ENCODE measurements around the gene ABHD17C. TPM values are rescaled to one million over a fixed set of nuclear protein-coding genes. Genes with fewer than 3 reads are reported as not detected.

ABHD17C gene
- total RNA-seq, 2 donors from 2014 or later: 6.2 to 6.4 TPM

- Mint-ChIP-seq H3K36me3 (ENCODE audit: low read depth) (no peaks in the 10 kb centered on the region), H3K4me1 (peaks cover 5% of the 10 kb centered on the region), H3K27ac (no peak overlapping the region), H3K27me3 (no peaks in the 10 kb centered on the region), H3K9me3 (no peaks in the 10 kb centered on the region), H3K4me3 (no peak overlapping the region)
- no peak for ATAC-seq (replicated peaks)
These were observed 37.1 kb downstream of the ABHD17C start for GRCh38 chr15:80732167-80732566.

GRCh38 chr15:80732818-80733217 lies 37.7 kb downstream of the ABHD17C start:
- Mint-ChIP-seq H3K36me3 (ENCODE audit: low read depth) (no peaks in the 10 kb centered on the region), H3K9me3 (no peaks in the 10 kb centered on the region), H3K4me1 (peaks cover 5% of the 10 kb centered on the region), H3K4me3 (no peak overlapping the region), H3K27me3 (no peaks in the 10 kb centered on the region), H3K27ac (no peak overlapping the region)
- ATAC-seq (replicated peaks): no peak

GRCh38 chr15:80733460-80733859 lies 38.4 kb downstream of the ABHD17C start:
- no peaks in the 10 kb centered on the region for H3K9me3 Mint-ChIP-seq
- H3K27ac Mint-ChIP-seq: no peak overlapping the region
- H3K4me1 Mint-ChIP-seq: peaks cover 5% of the 10 kb centered on the region
- H3K27me3 Mint-ChIP-seq: no peaks in the 10 kb centered on the region
- H3K4me3 Mint-ChIP-seq: no peak overlapping the region
- no peak for ATAC-seq (replicated peaks)
- H3K36me3 Mint-ChIP-seq (ENCODE audit: low read depth): no peaks in the 10 kb centered on the region

- Mint-ChIP-seq H3K9me3 (no peaks in the 10 kb centered on the region), H3K36me3 (ENCODE audit: low read depth) (no peaks in the 10 kb centered on the region), H3K4me3 (no peak overlapping the region), H3K4me1 (peaks cover 5% of the 10 kb centered on the region), H3K27ac (no peak overlapping the region), H3K27me3 (no peaks in the 10 kb centered on the region)
- no peak for ATAC-seq (replicated peaks)
These were observed 40.2 kb downstream of the ABHD17C start for GRCh38 chr15:80735344-80735743.

GRCh38 chr15:80736560-80736959 lies 41.5 kb downstream of the ABHD17C start:
- H3K36me3 Mint-ChIP-seq (ENCODE audit: low read depth): no peaks in the 10 kb centered on the region

GRCh38 chr15:80739919-80740318 lies 44.8 kb downstream of the ABHD17C start:
- ATAC-seq (replicated peaks): no peak
- no peaks in the 10 kb centered on the region for H3K27me3 Mint-ChIP-seq
- H3K4me3 Mint-ChIP-seq: no peak overlapping the region
- H3K36me3 Mint-ChIP-seq (ENCODE audit: low read depth): no peaks in the 10 kb centered on the region
- no peaks in the 10 kb centered on the region for H3K9me3 Mint-ChIP-seq
- no peak overlapping the region for H3K27ac Mint-ChIP-seq
- peaks cover 5% of the 10 kb centered on the region for H3K4me1 Mint-ChIP-seq

More at GRCh38 chr15:80736560-80736959, 41.5 kb downstream of the ABHD17C start:
- ATAC-seq (replicated peaks): no peak
- Mint-ChIP-seq H3K4me1 (peaks cover 5% of the 10 kb centered on the region), H3K4me3 (no peak overlapping the region), H3K9me3 (no peaks in the 10 kb centered on the region), H3K27ac (no peak overlapping the region), H3K27me3 (no peaks in the 10 kb centered on the region)

GRCh38 chr15:80742081-80742480 lies 47.0 kb downstream of the ABHD17C start:
- no peak overlapping the region for H3K27ac Mint-ChIP-seq
- H3K36me3 Mint-ChIP-seq (ENCODE audit: low read depth): no peaks in the 10 kb centered on the region
- no peaks in the 10 kb centered on the region for H3K27me3 Mint-ChIP-seq
- no peak overlapping the region for H3K4me3 Mint-ChIP-seq
- ATAC-seq (replicated peaks): no peak
- H3K9me3 Mint-ChIP-seq: peaks cover 3% of the 10 kb centered on the region
- no peaks in the 10 kb centered on the region for H3K4me1 Mint-ChIP-seq

GRCh38 chr15:80743189-80743833 lies 48.2 kb downstream of the ABHD17C start:
- no peak overlapping the region for H3K27ac Mint-ChIP-seq
- H3K9me3 Mint-ChIP-seq: peaks cover 3% of the 10 kb centered on the region
- H3K4me1 Mint-ChIP-seq: no peaks in the 10 kb centered on the region
- ATAC-seq (replicated peaks): no peak
- H3K36me3 Mint-ChIP-seq (ENCODE audit: low read depth): no peaks in the 10 kb centered on the region
- H3K4me3 Mint-ChIP-seq: no peak overlapping the region
- H3K27me3 Mint-ChIP-seq: no peaks in the 10 kb centered on the region

- ATAC-seq (replicated peaks): no peak
- H3K27me3 Mint-ChIP-seq: no peaks in the 10 kb centered on the region
These were observed 49.3 kb downstream of the ABHD17C start for GRCh38 chr15:80744415-80744814.

GRCh38 chr15:80744826-80745225 lies 49.7 kb downstream of the ABHD17C start:
- ATAC-seq (replicated peaks): no peak
- no peaks in the 10 kb centered on the region for H3K27me3 Mint-ChIP-seq
- H3K4me1 Mint-ChIP-seq: no peaks in the 10 kb centered on the region
- peaks cover 3% of the 10 kb centered on the region for H3K9me3 Mint-ChIP-seq
- no peak overlapping the region for H3K4me3 Mint-ChIP-seq
- no peak overlapping the region for H3K27ac Mint-ChIP-seq
- H3K36me3 Mint-ChIP-seq (ENCODE audit: low read depth): peaks cover 4% of the 10 kb centered on the region

More at GRCh38 chr15:80744415-80744814, 49.3 kb downstream of the ABHD17C start:
- Mint-ChIP-seq H3K27ac (no peak overlapping the region), H3K9me3 (peaks cover 3% of the 10 kb centered on the region), H3K4me1 (no peaks in the 10 kb centered on the region), H3K4me3 (no peak overlapping the region), H3K36me3 (ENCODE audit: low read depth) (peaks cover under 1% of the 10 kb centered on the region)

GRCh38 chr15:80745888-80746287 lies 50.8 kb downstream of the ABHD17C start:
- Mint-ChIP-seq H3K27ac (no peak overlapping the region), H3K9me3 (peaks cover 3% of the 10 kb centered on the region), H3K36me3 (ENCODE audit: low read depth) (peaks cover 14% of the 10 kb centered on the region), H3K4me1 (no peaks in the 10 kb centered on the region), H3K27me3 (no peaks in the 10 kb centered on the region), H3K4me3 (no peak overlapping the region)
- no peak for ATAC-seq (replicated peaks)

- H3K9me3 Mint-ChIP-seq: peaks cover 3% of the 10 kb centered on the region
- H3K27me3 Mint-ChIP-seq: no peaks in the 10 kb centered on the region
- no peak for ATAC-seq (replicated peaks)
- H3K4me3 Mint-ChIP-seq: no peak overlapping the region
- no peak overlapping the region for H3K27ac Mint-ChIP-seq
- H3K4me1 Mint-ChIP-seq: no peaks in the 10 kb centered on the region
- H3K36me3 Mint-ChIP-seq (ENCODE audit: low read depth): peaks cover 18% of the 10 kb centered on the region
These were observed 52.4 kb downstream of the ABHD17C start for GRCh38 chr15:80747317-80748053.

- H3K27me3 Mint-ChIP-seq: no peaks in the 10 kb centered on the region
- peaks cover 18% of the 10 kb centered on the region for H3K36me3 Mint-ChIP-seq (ENCODE audit: low read depth)
- peaks cover 3% of the 10 kb centered on the region for H3K9me3 Mint-ChIP-seq
- no peak overlapping the region for H3K27ac Mint-ChIP-seq
- no peak for ATAC-seq (replicated peaks)
- H3K4me3 Mint-ChIP-seq: no peak overlapping the region
- no peaks in the 10 kb centered on the region for H3K4me1 Mint-ChIP-seq
These were observed 54.5 kb downstream of the ABHD17C start for GRCh38 chr15:80749589-80749988.

- Mint-ChIP-seq H3K4me3 (no peak overlapping the region), H3K4me1 (no peaks in the 10 kb centered on the region), H3K9me3 (peaks cover 3% of the 10 kb centered on the region), H3K27me3 (no peaks in the 10 kb centered on the region), H3K27ac (no peak overlapping the region), H3K36me3 (ENCODE audit: low read depth) (peaks cover 18% of the 10 kb centered on the region)
- ATAC-seq (replicated peaks): no peak
These were observed 55.5 kb downstream of the ABHD17C start for GRCh38 chr15:80750575-80750974.

GRCh38 chr15:80752204-80752603 lies 57.1 kb downstream of the ABHD17C start:
- Mint-ChIP-seq H3K27ac (no peak overlapping the region), H3K36me3 (ENCODE audit: low read depth) (peaks cover 18% of the 10 kb centered on the region), H3K9me3 (no peaks in the 10 kb centered on the region), H3K4me1 (no peaks in the 10 kb centered on the region), H3K27me3 (no peaks in the 10 kb centered on the region), H3K4me3 (no peak overlapping the region)
- no peak for ATAC-seq (replicated peaks)

Data from activated T-helper 17 cell treated with anti-CD3 and anti-CD28 coated beads, Interleukin-2, amount 50 U/mL, for 72 hours (primary cell).